GM20000 (cell line): Measurements from ENCODE around the gene SLC41A1.

Source experiments
- DNase-seq: peaks from one replicate; pipeline ENCODE4 v3.0.0; 2012; ENCODE audit warnings: low spot score
- TF ChIP-seq, protein P1 (sequence below): IDR thresholded peaks from 2 replicates; pipeline ENCODE4 v1.5.1; 2012; ENCODE audit warnings: mild to moderate bottlenecking, control low read depth; ENCODE audit errors: extremely low read depth, missing control alignments

SLC41A1 gene

DNA sequence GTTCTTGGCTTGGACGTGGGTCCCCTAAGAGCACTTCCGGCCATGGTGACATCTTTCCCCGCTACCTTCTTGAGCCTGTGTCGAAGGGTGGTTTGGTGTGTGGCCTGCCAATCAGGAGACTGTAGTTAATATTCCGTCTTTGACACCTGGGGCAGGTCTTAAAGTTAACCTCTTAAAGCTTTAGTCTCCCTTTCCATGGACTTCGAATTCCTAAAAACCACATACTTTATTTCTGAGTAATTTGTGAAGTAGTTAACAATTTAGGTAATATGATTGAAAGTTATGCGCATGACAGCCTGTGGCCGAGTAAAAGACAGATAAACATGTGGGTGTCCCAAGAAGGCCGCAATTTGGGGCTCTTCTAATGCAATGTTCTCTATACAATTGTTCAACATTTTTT, 27.6 kb downstream of the SLC41A1 start:
- TF ChIP-seq, protein P1, sequence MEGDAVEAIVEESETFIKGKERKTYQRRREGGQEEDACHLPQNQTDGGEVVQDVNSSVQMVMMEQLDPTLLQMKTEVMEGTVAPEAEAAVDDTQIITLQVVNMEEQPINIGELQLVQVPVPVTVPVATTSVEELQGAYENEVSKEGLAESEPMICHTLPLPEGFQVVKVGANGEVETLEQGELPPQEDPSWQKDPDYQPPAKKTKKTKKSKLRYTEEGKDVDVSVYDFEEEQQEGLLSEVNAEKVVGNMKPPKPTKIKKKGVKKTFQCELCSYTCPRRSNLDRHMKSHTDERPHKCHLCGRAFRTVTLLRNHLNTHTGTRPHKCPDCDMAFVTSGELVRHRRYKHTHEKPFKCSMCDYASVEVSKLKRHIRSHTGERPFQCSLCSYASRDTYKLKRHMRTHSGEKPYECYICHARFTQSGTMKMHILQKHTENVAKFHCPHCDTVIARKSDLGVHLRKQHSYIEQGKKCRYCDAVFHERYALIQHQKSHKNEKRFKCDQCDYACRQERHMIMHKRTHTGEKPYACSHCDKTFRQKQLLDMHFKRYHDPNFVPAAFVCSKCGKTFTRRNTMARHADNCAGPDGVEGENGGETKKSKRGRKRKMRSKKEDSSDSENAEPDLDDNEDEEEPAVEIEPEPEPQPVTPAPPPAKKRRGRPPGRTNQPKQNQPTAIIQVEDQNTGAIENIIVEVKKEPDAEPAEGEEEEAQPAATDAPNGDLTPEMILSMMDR: no peak
- DNase-seq: no peak

DNA sequence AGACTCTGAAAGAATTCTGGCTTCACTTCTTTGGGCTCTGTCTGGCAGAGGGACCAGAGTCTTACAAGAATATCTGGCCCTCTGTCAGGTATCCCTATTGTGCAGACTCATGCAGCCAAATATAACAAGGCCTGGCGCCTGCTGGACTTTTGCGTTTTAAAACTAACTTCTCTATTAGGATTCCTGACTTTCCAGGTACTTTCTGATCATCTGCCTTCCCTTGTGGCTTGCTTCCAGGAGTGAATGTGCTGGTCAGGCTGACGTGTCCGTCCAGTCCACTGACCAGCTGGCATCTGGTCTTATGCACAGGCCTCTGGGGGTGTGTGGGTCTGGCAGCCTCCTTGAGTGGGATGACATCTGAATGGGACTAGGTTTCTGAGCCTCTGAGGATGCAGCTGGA, 29.1 kb downstream of the SLC41A1 start:
- DNase-seq: no peak
- TF ChIP-seq, protein P1: no peak

DNA sequence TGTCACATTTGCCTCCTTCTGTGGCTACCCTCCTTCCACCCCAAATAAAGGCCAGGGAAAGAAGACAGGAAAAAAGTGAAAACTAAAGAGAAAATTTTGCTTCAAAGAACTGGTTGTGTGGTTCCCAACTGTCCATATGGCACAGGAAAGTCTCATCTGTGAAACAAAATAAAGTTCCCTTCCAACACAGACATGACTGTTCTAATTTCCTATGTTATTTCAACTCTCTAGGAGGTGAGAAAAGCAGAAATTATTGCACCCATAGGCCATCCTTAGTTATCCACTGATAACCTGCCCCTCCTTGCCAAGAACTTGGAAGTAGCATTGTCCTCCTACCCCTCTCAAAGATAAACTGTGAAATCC, 29.6 kb downstream of the SLC41A1 start:
- no peak for DNase-seq
- TF ChIP-seq, protein P1: no peak

DNA sequence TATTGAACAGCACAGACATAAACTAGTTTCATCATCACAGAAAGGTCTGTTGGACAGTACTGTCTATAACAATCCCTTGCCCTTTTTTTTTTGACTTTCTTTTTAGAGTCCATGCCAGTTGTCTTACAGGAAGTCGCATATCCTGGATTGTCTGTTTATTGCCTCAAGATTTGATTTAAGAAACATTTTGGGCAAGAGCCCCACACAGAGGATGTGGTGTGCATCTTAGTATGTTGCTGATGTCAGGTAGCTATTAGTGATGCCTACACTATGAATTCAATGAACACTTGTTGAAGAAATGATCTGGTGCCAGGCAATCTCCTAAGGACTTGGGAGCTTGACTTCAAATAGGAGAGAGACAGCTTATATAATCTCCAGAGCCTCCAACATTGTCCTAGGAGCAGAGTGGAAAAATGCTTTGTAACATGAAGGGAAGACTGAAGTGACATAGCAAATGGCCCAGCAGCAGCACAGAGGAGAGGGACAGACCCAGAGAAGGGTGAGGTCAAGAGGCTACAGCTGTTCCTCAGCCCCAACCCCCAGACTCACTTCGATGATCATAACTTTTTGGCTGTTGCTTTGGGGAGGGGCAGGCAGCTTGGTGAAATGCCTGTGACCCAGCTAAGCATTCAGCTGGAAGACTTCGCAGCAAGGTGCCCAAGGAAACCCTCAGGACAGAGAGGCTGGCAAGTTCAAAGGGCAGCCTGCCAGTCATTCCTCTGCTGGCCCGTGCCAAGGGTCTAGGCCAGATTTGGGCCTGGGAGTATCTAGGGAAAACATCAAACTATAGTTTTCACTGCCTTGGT, 30.2 kb downstream of the SLC41A1 start:
- no peak for DNase-seq
- TF ChIP-seq, protein P1: no peak

DNA sequence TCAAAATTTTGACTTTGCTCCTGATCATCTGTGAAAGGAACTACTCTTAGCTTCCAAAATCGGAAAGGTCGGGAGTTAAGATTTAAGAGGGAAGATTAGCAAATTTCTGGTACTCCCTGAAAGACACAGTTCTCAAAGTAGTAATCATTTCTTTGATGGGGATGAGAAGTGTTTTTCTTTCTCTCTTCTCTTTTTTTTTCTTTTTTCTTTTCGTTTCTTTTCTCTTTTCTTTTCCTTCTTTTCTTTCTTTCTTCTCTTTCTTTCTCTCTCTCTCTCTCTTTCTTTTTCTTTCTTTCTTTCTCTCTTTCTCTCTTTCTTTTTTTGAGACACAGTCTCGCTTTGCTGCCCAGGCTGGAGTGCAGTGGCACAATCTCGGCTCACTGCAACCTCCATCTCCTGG, 32.7 kb downstream of the SLC41A1 start:
- no peak for DNase-seq
- TF ChIP-seq, protein P1: no peak

DNA sequence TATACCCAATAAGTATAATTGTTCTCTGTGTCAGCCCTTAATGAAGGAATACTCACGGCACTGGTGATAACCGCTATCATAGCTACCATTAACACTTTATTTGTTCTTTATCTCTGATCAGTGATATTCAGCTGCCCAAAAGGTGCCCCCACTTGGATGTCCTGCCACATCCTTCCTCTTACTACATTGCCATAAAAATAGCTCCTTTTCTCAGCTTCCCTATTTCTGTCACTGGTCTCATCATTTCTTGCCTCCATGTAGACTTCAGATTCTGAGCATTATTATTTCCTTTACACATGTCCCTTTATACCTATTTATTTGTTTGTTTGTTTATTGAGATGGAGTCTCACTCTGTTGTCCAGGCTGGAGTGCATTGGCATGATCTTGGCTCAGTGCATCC, 35.0 kb downstream of the SLC41A1 start:
- DNase-seq: no peak

DNA sequence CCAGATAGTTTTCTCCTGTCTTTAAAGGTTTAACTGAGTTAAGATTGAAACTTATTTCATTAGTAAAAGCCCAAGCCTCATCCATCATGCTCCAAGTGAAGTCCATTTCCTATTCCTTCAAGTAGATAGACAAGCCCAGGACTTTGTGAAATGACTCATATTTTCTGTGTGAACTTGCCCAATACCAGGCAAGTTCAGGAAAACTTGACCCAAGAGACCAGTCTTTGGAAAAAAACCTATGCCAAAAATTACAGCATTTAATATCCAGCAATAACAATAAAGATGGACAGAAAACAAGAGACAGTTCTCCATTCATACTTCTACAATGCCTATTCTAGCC, 37.3 kb downstream of the SLC41A1 start:
- TF ChIP-seq, protein P1: no peak
- no peak for DNase-seq

More for the DNA sequence above, 35.0 kb downstream of the SLC41A1 start:
- TF ChIP-seq, protein P1: no peak
